OCI-LY3 (cell line): ENCODE measurements around the gene BNC2.

ENCODE experiments used
- H2AFZ ChIP-seq: fragments of 200-600, 300-600 bp; shearing (Covaris generic); 2 replicates; pipeline ENCODE4 v1.6.0; 2014; ENCODE audit warnings: antibody characterized with exemption, low read depth, low read length
- H3K27ac ChIP-seq: fragments of 200-600, 300-600 bp; sonication (generic); 2 replicates; pipeline ENCODE4 v1.5.1; 2014; ENCODE audit warnings: mild to moderate bottlenecking, low read length, moderate library complexity, mixed read lengths
- H3K27me3 ChIP-seq: fragments of 200-600, 300-600 bp; sonication (generic); 2 replicates; pipeline ENCODE4 v1.6.1; 2014; ENCODE audit warnings: low read depth, low read length, mixed read lengths
- H3K36me3 ChIP-seq: fragments of 200-600, 300-600 bp; sonication (generic); replicated peaks from 2 replicates; pipeline ENCODE3; 2014; ENCODE audit warnings: low read depth, low read length, mixed read lengths
- H3K4me1 ChIP-seq: fragments of 300-600, 200-600 bp; sonication (generic); 2 replicates; pipeline ENCODE4 v1.6.1; 2014; ENCODE audit warnings: low read length, mixed read lengths
- H3K4me2 ChIP-seq: fragments of 200-600, 300-600 bp; sonication (generic); 2 replicates; pipeline ENCODE4 v1.6.1; 2014; ENCODE audit warnings: low read length, mixed read lengths
- H3K4me3 ChIP-seq: fragments of 300-600, 200-600 bp; sonication (generic); 2 replicates; pipeline ENCODE4 v1.5.1; 2014; ENCODE audit warnings: antibody characterized with exemption, mild to moderate bottlenecking, low read length, moderate library complexity
- H3K79me2 ChIP-seq: fragments of 300-600, 200-600 bp; shearing (Covaris generic); 2 replicates; pipeline ENCODE4 v1.6.1; 2014; ENCODE audit warnings: mild to moderate bottlenecking, low read length, mixed read lengths
- H3K9ac ChIP-seq: fragments of 300-600, 200-600 bp; shearing (Covaris generic); 2 replicates; pipeline ENCODE4 v1.6.0; 2014; ENCODE audit warnings: mild to moderate bottlenecking, low read length, moderate library complexity
- H3K9me3 ChIP-seq: fragments of 200-600, 300-600 bp; shearing (Covaris generic); 2 replicates; pipeline ENCODE4 v1.6.1; 2014; ENCODE audit warnings: low read length, mixed read lengths; ENCODE audit not compliant: insufficient read depth
- H4K20me1 ChIP-seq: fragments of 200-600, 300-600 bp; sonication (generic); 2 replicates; pipeline ENCODE4 v1.6.1; 2016; ENCODE audit warnings: low read length, mixed read lengths; ENCODE audit not compliant: insufficient read depth
- CTCF ChIP-seq: fragments of 200-600, 300-600 bp; sonication (generic); IDR thresholded peaks from 2 replicates; pipeline ENCODE4 v1.5.1; 2014; ENCODE audit warnings: antibody characterized with exemption, low read length, low read depth
- EZH2phosphoT487 ChIP-seq: fragments of 200-600 bp; shearing (Covaris generic); IDR thresholded peaks from 2 replicates; pipeline ENCODE4 v1.6.1; 2018; ENCODE audit warnings: antibody characterized with exemption, mixed run types, low read depth

BNC2 gene

DNA sequence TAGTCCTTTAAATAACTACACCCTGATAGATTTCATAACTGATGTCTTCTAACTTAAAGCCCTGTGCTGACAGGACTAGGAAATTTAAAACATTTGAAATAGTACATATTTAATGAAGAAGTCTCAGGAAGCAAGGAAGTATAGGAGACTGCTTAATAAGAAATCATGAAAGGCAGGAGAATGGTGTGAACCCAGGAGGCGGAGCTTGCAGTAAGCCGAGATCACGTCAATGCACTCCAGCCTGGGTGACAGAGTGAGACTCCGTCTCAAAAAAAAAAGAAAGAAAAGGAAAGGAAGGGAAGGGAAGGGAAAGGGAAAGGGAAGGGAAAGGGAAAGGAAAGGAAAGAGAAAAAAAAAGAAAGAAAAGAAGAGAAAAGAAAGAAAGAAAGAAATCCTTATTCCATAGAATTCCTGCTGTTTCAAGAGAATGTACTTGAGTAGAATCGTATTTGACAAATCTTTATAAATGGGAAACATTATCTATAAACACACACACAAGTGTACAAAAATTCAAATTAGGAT lies 74.1 kb downstream of the BNC2 start:
- Histone ChIP-seq H3K79me2 (no peaks in the 10 kb centered on the region), H3K36me3 (no peaks in the 10 kb centered on the region), H3K9ac (no peak overlapping the region), H3K27me3 (no peaks in the 10 kb centered on the region), H3K9me3 (no peaks in the 10 kb centered on the region), H4K20me1 (no peaks in the 10 kb centered on the region), H2AFZ (no peak overlapping the region), H3K27ac (no peak overlapping the region), H3K4me3 (no peak overlapping the region), H3K4me1 (no peaks in the 10 kb centered on the region), H3K4me2 (no peak overlapping the region)
- TF ChIP-seq EZH2phosphoT487 (no peak), CTCF (no peak)

DNA sequence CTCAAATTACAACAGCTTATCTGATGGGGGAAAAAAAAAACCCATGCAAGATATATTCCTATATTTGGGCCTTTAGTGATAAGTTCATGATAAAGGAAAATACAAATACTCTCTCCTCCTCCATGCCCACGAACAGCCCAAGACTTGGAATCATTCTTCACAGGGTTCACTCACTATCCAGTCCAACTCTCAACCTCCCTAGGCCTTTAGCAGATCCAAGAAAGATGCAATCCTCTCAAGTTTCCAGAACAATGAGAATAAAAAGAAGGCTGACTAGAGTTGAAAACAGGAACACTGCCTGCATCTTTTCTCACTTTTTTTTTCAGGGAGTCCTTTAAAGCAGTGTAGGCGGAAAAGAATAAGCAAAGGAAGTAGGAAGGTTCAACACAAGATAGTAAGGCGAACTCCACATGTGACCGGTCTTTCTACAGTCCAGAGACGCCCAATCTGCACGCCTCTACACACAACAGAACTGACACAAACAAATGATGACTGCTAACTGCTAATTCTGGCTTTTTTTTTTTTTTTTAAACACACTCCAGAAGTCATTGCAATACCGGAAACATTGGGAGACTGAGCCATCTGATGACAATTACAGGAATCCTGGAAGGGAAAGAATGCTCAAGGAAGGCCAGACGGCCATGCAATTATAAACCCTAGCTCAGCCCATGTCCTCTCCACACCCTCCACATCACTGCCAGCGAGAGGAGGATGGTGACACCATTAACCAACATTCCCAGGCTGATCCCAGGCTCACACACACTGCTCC lies 75.4 kb downstream of the BNC2 start:
- H3K79me2 ChIP-seq, result no peaks in the 10 kb centered on the region

DNA sequence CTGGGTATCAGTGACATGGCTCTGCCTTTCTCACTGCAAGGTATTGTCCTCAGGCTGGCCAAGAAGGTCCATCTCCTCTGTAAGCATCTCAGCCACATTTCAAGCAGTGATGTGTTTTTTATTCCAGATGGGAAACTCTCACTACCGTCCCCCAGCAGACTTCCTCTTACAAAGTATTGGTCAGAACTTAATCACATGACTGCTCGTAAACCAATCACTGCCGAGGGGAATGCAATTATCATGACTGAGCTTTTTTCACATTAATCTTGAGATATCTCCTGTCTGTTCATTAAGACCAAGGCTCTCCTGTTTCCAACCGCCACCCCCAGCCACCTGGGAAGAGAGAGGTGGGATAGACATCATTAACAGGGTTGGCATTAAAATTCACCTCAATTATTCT lies 76.4 kb downstream of the BNC2 start:
- no peaks in the 10 kb centered on the region for H3K36me3 ChIP-seq
- no peaks in the 10 kb centered on the region for H3K27me3 ChIP-seq
- no peak overlapping the region for H3K4me2 ChIP-seq
- H3K4me1 ChIP-seq, result no peaks in the 10 kb centered on the region
- no peak overlapping the region for H3K4me3 ChIP-seq
- H3K9ac ChIP-seq, result no peak overlapping the region
- H4K20me1 ChIP-seq, result no peaks in the 10 kb centered on the region
- H3K27ac ChIP-seq, result no peak overlapping the region
- no peak overlapping the region for H2AFZ ChIP-seq
- no peaks in the 10 kb centered on the region for H3K79me2 ChIP-seq
- no peaks in the 10 kb centered on the region for H3K9me3 ChIP-seq
- TF ChIP-seq CTCF, result no peak
- no peak for TF ChIP-seq EZH2phosphoT487

More for the DNA sequence above, 75.4 kb downstream of the BNC2 start:
- Histone ChIP-seq H4K20me1 (no peaks in the 10 kb centered on the region), H3K4me3 (no peak overlapping the region), H3K9me3 (no peaks in the 10 kb centered on the region), H3K27ac (no peak overlapping the region), H3K4me1 (no peaks in the 10 kb centered on the region), H3K36me3 (no peaks in the 10 kb centered on the region), H3K27me3 (no peaks in the 10 kb centered on the region), H2AFZ (no peak overlapping the region), H3K4me2 (no peak overlapping the region), H3K9ac (no peak overlapping the region)
- no peak for TF ChIP-seq EZH2phosphoT487
- TF ChIP-seq CTCF, result no peak

DNA sequence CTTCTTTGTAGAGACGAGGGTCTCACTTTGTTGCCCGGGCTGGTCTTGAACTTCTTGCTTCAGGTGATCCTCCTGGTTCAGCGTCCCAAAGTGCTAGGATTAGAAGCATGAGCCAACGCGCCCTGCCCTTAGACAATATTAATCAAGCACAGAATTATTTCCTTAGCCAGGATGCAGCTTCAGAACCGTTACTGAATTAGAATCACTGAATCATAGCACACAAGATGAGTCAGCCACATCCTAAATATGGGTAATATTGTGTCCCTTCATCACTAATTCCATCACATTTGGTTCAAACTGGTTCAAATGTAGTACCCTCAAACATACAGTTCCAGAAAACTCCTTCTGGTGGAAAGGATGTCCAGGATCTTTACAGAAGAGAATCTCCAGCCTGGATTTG lies 82.7 kb downstream of the BNC2 start:
- Histone ChIP-seq H3K4me2 (no peak overlapping the region), H3K9me3 (no peaks in the 10 kb centered on the region), H3K4me3 (no peak overlapping the region), H4K20me1 (no peaks in the 10 kb centered on the region), H3K27me3 (no peaks in the 10 kb centered on the region), H2AFZ (no peak overlapping the region), H3K27ac (no peak overlapping the region), H3K36me3 (no peaks in the 10 kb centered on the region), H3K4me1 (no peaks in the 10 kb centered on the region), H3K79me2 (no peaks in the 10 kb centered on the region), H3K9ac (no peak overlapping the region)
- TF ChIP-seq CTCF (no peak), EZH2phosphoT487 (no peak)
